Peyer's patch (tissue), 4 donors: ENCODE data around the gene AP1B1. TPM values are rescaled to one million over a fixed set of nuclear protein-coding genes. Genes with fewer than 3 reads are reported as not detected.
"Not testable (repeated sequence)": the region's sequence is repeated elsewhere in the genome, so short reads cannot be mapped to it uniquely, and the experiment has no call there.

ENCODE experiments used
- DNase-seq, 3 donors: peaks; one replicate each; pipeline ENCODE4 v3.0.0-alpha.2; 2017 to 2019
- H3K27ac ChIP-seq, 4 donors: fragments of 200-600 bp; sonication (generic); one replicate each; pipeline ENCODE4 v1.5.1; 2016 to 2019
- H3K27me3 ChIP-seq, 2 donors: fragments of 200-600 bp; sonication (generic); one replicate each; pipeline ENCODE4 v1.5.1; 2019
- H3K36me3 ChIP-seq, 3 donors: fragments of 200-600 bp; sonication (generic); one replicate each; pipeline ENCODE4 v1.5.1; 2016 to 2019
- H3K4me1 ChIP-seq, 4 donors: fragments of 200-600 bp; sonication (generic); one replicate each; pipeline ENCODE4 v1.5.1; 2016 to 2019
- H3K4me3 ChIP-seq, 4 donors: fragments of 200-600 bp; sonication (generic); 1 replicate in 3 of 4; 2 replicates in 1 of 4; pipeline ENCODE4 v1.5.1; 2016 to 2019; ENCODE audit warnings: mild to moderate bottlenecking in 1 of 4
- H3K9me3 ChIP-seq, 4 donors: fragments of 200-600 bp; sonication (generic); one replicate each; pipeline ENCODE4 v1.5.1; 2016 to 2019; ENCODE audit warnings: mild to moderate bottlenecking in 1 of 4
- POLR2A ChIP-seq, 2 donors: fragments of 450-650 bp; IDR thresholded peaks; one replicate each; pipeline ENCODE4 v1.5.1; 2017; ENCODE audit warnings: antibody characterized with exemption in 2 of 2, mild to moderate bottlenecking in 2 of 2, moderate library complexity in 2 of 2
- total RNA-seq, 4 donors: library from RNA; depleted of rRNA; stranded (reverse); fragments of >200 nt; gene quantifications; one replicate each; pipeline ENCODE4 v1.1.0, GENCODE V29; 2016
- TF ChIP-seq, protein P1 (sequence below), 6 experiments: fragments of 450-650 bp in 4 of 6; fragments of 200-600 bp in 2 of 6; sonication (generic) in 1 of 6; IDR thresholded peaks; one replicate each; pipeline ENCODE4 v1.5.1; 2017 to 2019; ENCODE audit warnings: antibody characterized with exemption in 6 of 6, mild to moderate bottlenecking in 3 of 6, moderate library complexity in 1 of 6

The AP1B1 gene
- total RNA-seq, 4 donors from 2014 or later: 109 to 135 (median 124) TPM

DNA sequence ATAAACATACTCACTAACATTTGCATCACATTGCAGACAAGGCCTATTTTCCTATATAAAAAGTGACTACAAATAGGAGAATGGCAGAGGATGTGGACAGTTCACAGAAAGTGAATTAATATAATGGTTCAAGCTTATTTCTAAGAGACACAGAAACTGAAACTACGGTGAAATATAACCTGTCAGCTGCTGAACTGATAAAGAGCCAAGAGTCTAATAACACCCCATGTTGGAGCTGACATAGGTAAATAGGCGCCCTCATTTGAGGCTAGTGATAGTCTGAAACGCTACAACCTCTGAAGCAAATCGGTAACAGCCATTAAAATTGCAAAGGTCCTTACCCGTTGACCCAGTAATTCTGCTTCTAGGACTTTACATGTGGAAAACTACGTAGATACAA, 14.0 kb downstream of the AP1B1 start:
- TF ChIP-seq, protein P1, sequence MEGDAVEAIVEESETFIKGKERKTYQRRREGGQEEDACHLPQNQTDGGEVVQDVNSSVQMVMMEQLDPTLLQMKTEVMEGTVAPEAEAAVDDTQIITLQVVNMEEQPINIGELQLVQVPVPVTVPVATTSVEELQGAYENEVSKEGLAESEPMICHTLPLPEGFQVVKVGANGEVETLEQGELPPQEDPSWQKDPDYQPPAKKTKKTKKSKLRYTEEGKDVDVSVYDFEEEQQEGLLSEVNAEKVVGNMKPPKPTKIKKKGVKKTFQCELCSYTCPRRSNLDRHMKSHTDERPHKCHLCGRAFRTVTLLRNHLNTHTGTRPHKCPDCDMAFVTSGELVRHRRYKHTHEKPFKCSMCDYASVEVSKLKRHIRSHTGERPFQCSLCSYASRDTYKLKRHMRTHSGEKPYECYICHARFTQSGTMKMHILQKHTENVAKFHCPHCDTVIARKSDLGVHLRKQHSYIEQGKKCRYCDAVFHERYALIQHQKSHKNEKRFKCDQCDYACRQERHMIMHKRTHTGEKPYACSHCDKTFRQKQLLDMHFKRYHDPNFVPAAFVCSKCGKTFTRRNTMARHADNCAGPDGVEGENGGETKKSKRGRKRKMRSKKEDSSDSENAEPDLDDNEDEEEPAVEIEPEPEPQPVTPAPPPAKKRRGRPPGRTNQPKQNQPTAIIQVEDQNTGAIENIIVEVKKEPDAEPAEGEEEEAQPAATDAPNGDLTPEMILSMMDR (IDR thresholded peaks at IDR 0.05): no peak
- TF ChIP-seq POLR2A (IDR thresholded peaks at IDR 0.05): no peak
- no peaks in the 10 kb centered on the region for H3K27me3 ChIP-seq
- peaks cover 0 to 38% (median 0%) of the 10 kb centered on the region in 3 donors for H3K36me3 ChIP-seq
- H3K4me1 ChIP-seq: no peaks in the 10 kb centered on the region
- DNase-seq: no peak
- H3K4me3 ChIP-seq: no peak overlapping the region
- H3K27ac ChIP-seq: no peak overlapping the region
- H3K9me3 ChIP-seq: no peaks in the 10 kb centered on the region

DNA sequence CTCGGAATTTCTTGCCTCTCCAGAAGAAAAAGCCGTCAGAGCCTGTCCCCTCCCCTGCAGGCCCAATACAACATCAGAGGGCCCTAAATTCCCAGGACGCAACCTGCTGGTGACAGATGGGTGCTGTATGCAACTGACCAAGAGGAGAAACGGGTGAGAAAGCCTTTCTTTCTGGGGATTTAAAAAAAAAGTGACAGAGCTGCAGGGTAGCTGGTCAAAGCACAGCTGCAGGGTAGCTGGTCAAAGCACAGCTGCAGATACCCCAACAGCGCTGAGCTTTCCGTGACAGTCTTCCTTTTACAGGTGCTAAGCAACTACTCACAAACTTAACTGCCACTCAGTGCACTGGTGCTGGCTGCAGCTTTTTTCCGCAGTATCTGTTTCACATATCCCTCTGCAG, 17.8 kb downstream of the AP1B1 start:
- H3K27me3 ChIP-seq: no peaks in the 10 kb centered on the region
- no peak for DNase-seq
- peaks cover 0 to 25% (median 0%) of the 10 kb centered on the region in 3 donors for H3K36me3 ChIP-seq
- TF ChIP-seq POLR2A (IDR thresholded peaks at IDR 0.05): no peak
- TF ChIP-seq, protein P1 (IDR thresholded peaks at IDR 0.05): no peak
- H3K4me3 ChIP-seq: no peak overlapping the region
- no peaks in the 10 kb centered on the region for H3K9me3 ChIP-seq
- H3K27ac ChIP-seq: no peak overlapping the region
- H3K4me1 ChIP-seq: no peaks in the 10 kb centered on the region

DNA sequence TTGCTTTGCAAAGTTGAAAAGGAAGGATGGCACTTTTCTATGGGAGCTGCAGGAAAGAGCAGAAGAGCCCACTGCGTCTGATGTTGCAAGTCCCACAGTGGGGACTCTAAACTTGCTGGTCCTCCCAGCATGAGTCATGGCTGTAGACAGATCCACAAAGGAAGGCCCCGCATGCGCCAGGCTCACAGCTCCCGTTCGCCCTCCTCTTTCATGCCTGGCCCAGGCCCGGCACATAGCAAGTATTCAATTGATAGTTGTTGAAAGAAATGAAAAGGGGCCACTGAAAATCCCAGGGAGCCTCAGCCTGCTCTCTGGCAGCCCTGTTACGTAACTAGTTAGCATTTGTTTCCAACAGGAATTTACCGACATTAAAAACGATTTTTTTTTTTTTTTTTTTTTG, 18.9 kb downstream of the AP1B1 start:
- H3K4me3 ChIP-seq: no peak overlapping the region
- no peak for TF ChIP-seq POLR2A (IDR thresholded peaks at IDR 0.05)
- TF ChIP-seq, protein P1 (IDR thresholded peaks at IDR 0.05): no peak
- DNase-seq: peak in 1 of 3 donors; percentile 61
- H3K9me3 ChIP-seq: no peaks in the 10 kb centered on the region
- H3K27ac ChIP-seq: peak overlapping the region in 1 of 4 donors; percentile 17
- no peaks in the 10 kb centered on the region for H3K27me3 ChIP-seq
- H3K36me3 ChIP-seq: peaks cover 0 to 18% (median 0%) of the 10 kb centered on the region in 3 donors
- no peaks in the 10 kb centered on the region for H3K4me1 ChIP-seq

DNA sequence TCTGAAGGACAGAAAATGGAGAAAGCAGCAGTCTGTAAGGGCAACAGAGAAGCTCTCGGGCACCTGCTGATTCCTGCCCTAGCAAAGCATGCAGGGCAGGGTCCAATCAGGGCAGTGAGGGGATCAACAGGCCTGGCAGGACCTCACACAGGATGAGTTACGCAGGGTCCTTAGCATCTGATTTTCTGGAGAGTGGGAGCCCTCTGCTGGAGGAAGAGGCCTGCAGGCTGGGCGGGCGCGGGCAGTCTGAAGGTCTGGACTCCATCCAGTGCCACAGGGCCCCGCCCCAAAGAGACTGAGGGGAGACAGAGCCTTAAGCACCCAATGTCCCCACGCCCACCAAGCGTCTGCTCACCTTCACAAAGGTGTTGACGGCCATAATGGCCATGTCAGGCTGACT, 28.9 kb downstream of the AP1B1 start:
- Histone ChIP-seq H3K4me3 (no peak overlapping the region), H3K36me3 (peaks cover 0 to 65% (median 4%) of the 10 kb centered on the region in 3 donors), H3K9me3 (no peaks in the 10 kb centered on the region), H3K4me1 (peaks cover 0 to 5% (median 0%) of the 10 kb centered on the region in 4 donors), H3K27me3 (no peaks in the 10 kb centered on the region), H3K27ac (no peak overlapping the region)
- TF ChIP-seq, protein P1 (IDR thresholded peaks at IDR 0.05): peak in 4 of 6 experiments; percentile 26 to 52 (median 43)
- TF ChIP-seq POLR2A (IDR thresholded peaks at IDR 0.05): no peak
- peak in 2 of 3 donors; percentile 58 to 63 for DNase-seq

DNA sequence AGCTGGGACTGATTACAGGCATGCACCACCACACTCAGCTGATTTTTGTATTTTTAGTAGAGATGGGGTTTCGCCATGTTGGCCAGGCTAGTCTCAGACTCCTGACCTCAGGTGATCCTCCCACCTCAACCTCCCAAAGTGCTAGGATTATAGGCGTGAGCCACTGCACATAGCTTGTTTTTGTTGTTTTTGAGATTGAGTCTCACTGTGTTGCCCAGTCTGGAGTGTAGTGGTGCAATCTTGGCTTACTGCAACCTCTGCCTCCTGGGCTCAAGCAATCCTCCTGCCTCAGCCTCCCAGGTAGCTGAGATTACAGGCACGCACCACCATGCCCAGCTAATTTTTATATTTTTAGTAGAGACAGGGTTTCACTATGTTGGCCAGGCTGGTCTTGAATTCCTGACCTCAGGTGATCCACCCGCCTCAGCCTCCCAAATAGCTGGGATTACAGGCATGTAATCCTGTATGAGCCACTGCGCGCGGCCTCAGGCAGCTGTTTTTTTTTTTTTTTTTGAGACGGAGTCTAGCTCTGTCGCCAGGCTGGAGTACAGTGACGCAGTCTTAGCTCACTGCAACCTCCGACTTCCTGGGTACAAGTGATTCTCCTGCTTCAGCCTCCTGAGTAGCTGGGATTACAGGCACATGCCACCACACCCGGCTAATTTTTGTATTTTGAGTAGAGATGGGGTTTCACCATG, 31.0 kb downstream of the AP1B1 start:
- not testable (repeated sequence) for H3K4me1 ChIP-seq, H3K4me3 ChIP-seq, H3K27ac ChIP-seq, H3K9me3 ChIP-seq, H3K27me3 ChIP-seq, DNase-seq
- H3K36me3 ChIP-seq: peaks cover 0 to 77% (median 4%) of the 10 kb centered on the region in 3 donors

DNA sequence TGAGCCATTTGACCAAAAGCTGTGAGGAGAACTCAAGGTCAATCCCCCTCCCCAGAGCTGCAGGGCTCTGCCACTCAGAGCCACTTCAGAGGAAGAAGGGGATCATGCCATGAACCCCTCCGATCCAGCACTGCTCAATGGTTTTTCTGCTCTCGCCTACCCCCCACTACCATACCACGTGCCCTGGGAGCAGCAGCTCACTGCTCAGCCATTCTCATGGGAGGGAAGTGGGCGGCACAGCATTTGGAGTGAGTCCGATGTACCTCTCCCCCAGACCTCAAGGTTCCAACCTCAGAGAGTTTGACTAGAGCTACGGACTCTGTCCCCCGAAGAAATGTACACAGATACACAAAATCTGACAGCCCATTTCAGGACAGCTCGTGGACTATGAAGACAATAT, 34.5 kb downstream of the AP1B1 start:
- Histone ChIP-seq H3K4me3 (no peak overlapping the region), H3K4me1 (no peaks in the 10 kb centered on the region)

More for the DNA sequence above, 34.5 kb downstream of the AP1B1 start:
- no peak for DNase-seq
- Histone ChIP-seq H3K36me3 (peaks cover 0 to 100% (median 4%) of the 10 kb centered on the region in 3 donors), H3K27ac (no peak overlapping the region), H3K9me3 (no peaks in the 10 kb centered on the region), H3K27me3 (no peaks in the 10 kb centered on the region)
- TF ChIP-seq, protein P1 (IDR thresholded peaks at IDR 0.05): no peak
- TF ChIP-seq POLR2A (IDR thresholded peaks at IDR 0.05): no peak
